Subcutaneous adipose tissue (tissue), 4 donors: ENCODE results near the gene KIAA1217. TPM values are rescaled to one million over a fixed set of nuclear protein-coding genes. Genes with fewer than 3 reads are reported as not detected.

Source experiments
- CTCF ChIP-seq: fragments of 450-650 bp; IDR thresholded peaks from one replicate; pipeline ENCODE4 v1.5.1; 2016; ENCODE audit warnings: low read depth, mild to moderate bottlenecking, control low read depth, antibody characterized with exemption, moderate library complexity
- total RNA-seq, 4 donors: library from RNA; depleted of rRNA; stranded (reverse); fragments of >200 nt; gene quantifications; one replicate each; pipeline ENCODE4 v1.1.0, GENCODE V29; 2016

The KIAA1217 gene
- total RNA-seq, 4 donors from 2014 or later = 10.7 to 91.6 (median 27.5) TPM

GRCh38 chr10:24553051-24553612, 344.2 kb downstream of the KIAA1217 start:
- TF ChIP-seq CTCF = no peak

GRCh38 chr10:24554036-24554435, 345.1 kb downstream of the KIAA1217 start:
- TF ChIP-seq CTCF = no peak

- no peak for TF ChIP-seq CTCF
Observed at GRCh38 chr10:24556126-24556749, 347.3 kb downstream of the KIAA1217 start.

GRCh38 chr10:24556750-24557742, 348.1 kb downstream of the KIAA1217 start:
- TF ChIP-seq CTCF = no peak

- TF ChIP-seq CTCF = no peak
Observed at GRCh38 chr10:24561453-24561852, 352.5 kb downstream of the KIAA1217 start.

GRCh38 chr10:24568042-24568441, 359.1 kb downstream of the KIAA1217 start:
- no peak for TF ChIP-seq CTCF

- TF ChIP-seq CTCF = no peak
Observed at GRCh38 chr10:24569330-24569796, 360.4 kb downstream of the KIAA1217 start.
